IPS-15b (cell line): ENCODE measurements around the gene CDC42SE2.

ENCODE experiments used
- H3K27me3 ChIP-seq: one replicate; pipeline ENCODE4 v1.6.1; 2013; ENCODE audit warnings: low read length; ENCODE audit not compliant: control insufficient read depth, insufficient read depth
- H3K36me3 ChIP-seq: one replicate; pipeline ENCODE4 v1.6.1; 2013; ENCODE audit warnings: low read length; ENCODE audit not compliant: control insufficient read depth, insufficient read depth
- H3K4me1 ChIP-seq: one replicate; pipeline ENCODE4 v1.6.1; 2013; ENCODE audit warnings: mild to moderate bottlenecking, low read length; ENCODE audit not compliant: control insufficient read depth, insufficient read depth
- H3K4me3 ChIP-seq: one replicate; pipeline ENCODE4 v1.5.1; 2013; ENCODE audit warnings: low read depth, low read length
- H3K9ac ChIP-seq: one replicate; pipeline ENCODE4 v1.6.1; 2013; ENCODE audit warnings: low read depth, mild to moderate bottlenecking, low read length
- H3K9me3 ChIP-seq: one replicate; pipeline ENCODE4 v1.6.1; 2013; ENCODE audit warnings: mild to moderate bottlenecking, low read length; ENCODE audit not compliant: control insufficient read depth, insufficient read depth

Gene CDC42SE2

GRCh38 chr5:131361677-131362315 lies 97.9 kb downstream of the CDC42SE2 start:
- Histone ChIP-seq H3K9me3 (no peaks in the 10 kb centered on the region), H3K36me3 (peaks cover 4% of the 10 kb centered on the region), H3K9ac (no peak overlapping the region), H3K27me3 (no peaks in the 10 kb centered on the region), H3K4me1 (peaks cover 5% of the 10 kb centered on the region), H3K4me3 (no peak overlapping the region)

DNA sequence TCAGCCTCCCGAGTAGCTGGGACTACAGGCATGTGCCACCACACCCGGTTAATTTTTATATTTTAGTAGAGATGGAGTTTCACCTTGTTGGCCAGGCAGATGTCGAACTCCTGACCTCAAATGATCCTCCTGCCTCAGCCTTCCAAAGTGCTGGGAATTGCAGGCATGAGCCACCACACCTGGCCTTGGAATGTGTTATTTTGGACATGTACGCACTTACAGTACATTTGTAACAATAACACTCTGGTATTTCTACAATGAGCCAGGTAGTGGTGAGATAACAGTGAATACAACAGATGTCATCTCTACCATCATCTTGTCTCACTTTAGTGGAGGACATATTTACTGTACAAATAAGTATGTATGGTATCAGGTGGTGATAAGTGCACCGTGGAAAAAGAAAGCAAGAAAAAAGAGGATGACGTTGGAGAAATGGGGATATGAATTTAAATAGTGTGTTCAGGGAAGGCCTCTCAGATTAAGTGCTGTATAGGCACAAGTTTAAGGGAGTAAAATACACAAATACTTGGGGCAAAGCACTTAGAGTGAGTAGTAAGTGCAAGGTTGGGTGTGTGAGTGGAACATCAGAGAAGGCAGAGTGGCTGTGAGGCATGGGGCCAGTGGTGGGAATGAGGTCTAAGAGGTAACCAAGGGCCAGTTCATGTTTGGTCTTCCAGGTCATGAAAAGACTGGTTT lies 100.1 kb downstream of the CDC42SE2 start:
- Histone ChIP-seq H3K4me1 (peaks cover 5% of the 10 kb centered on the region), H3K4me3 (no peak overlapping the region), H3K36me3 (peaks cover 4% of the 10 kb centered on the region)

GRCh38 chr5:131364507-131365050 lies 100.7 kb downstream of the CDC42SE2 start:
- Histone ChIP-seq H3K36me3 (peaks cover under 1% of the 10 kb centered on the region), H3K4me3 (no peak overlapping the region), H3K27me3 (no peaks in the 10 kb centered on the region), H3K9ac (no peak overlapping the region), H3K9me3 (no peaks in the 10 kb centered on the region), H3K4me1 (peaks cover 5% of the 10 kb centered on the region)

More for the DNA sequence above, 100.1 kb downstream of the CDC42SE2 start:
- H3K27me3 ChIP-seq, result no peaks in the 10 kb centered on the region
- no peaks in the 10 kb centered on the region for H3K9me3 ChIP-seq
- H3K9ac ChIP-seq, result no peak overlapping the region

GRCh38 chr5:131366428-131366827 lies 102.6 kb downstream of the CDC42SE2 start:
- Histone ChIP-seq H3K9me3 (no peaks in the 10 kb centered on the region), H3K4me3 (no peak overlapping the region), H3K36me3 (no peaks in the 10 kb centered on the region), H3K4me1 (peaks cover 2% of the 10 kb centered on the region), H3K9ac (no peak overlapping the region), H3K27me3 (no peaks in the 10 kb centered on the region)

- H3K9me3 ChIP-seq, result no peaks in the 10 kb centered on the region
- H3K36me3 ChIP-seq, result no peaks in the 10 kb centered on the region
- H3K4me1 ChIP-seq, result no peaks in the 10 kb centered on the region
- no peak overlapping the region for H3K4me3 ChIP-seq
- no peaks in the 10 kb centered on the region for H3K27me3 ChIP-seq
- H3K9ac ChIP-seq, result no peak overlapping the region
These were observed 103.5 kb downstream of the CDC42SE2 start for GRCh38 chr5:131367219-131367860.

- Histone ChIP-seq H3K4me3 (no peak overlapping the region), H3K27me3 (no peaks in the 10 kb centered on the region), H3K36me3 (no peaks in the 10 kb centered on the region), H3K4me1 (no peaks in the 10 kb centered on the region), H3K9ac (no peak overlapping the region), H3K9me3 (no peaks in the 10 kb centered on the region)
These were observed 105.0 kb downstream of the CDC42SE2 start for GRCh38 chr5:131368866-131369265.

- H3K36me3 ChIP-seq, result no peaks in the 10 kb centered on the region
- H3K4me1 ChIP-seq, result no peaks in the 10 kb centered on the region
- no peak overlapping the region for H3K9ac ChIP-seq
- no peaks in the 10 kb centered on the region for H3K9me3 ChIP-seq
- no peak overlapping the region for H3K4me3 ChIP-seq
- H3K27me3 ChIP-seq, result no peaks in the 10 kb centered on the region
These were observed 105.7 kb downstream of the CDC42SE2 start for GRCh38 chr5:131369558-131369957.

- no peaks in the 10 kb centered on the region for H3K4me1 ChIP-seq
- H3K9me3 ChIP-seq, result no peaks in the 10 kb centered on the region
- H3K36me3 ChIP-seq, result no peaks in the 10 kb centered on the region
- H3K4me3 ChIP-seq, result no peak overlapping the region
- H3K27me3 ChIP-seq, result no peaks in the 10 kb centered on the region
- no peak overlapping the region for H3K9ac ChIP-seq
These were observed 108.0 kb downstream of the CDC42SE2 start for GRCh38 chr5:131371835-131372234.

DNA sequence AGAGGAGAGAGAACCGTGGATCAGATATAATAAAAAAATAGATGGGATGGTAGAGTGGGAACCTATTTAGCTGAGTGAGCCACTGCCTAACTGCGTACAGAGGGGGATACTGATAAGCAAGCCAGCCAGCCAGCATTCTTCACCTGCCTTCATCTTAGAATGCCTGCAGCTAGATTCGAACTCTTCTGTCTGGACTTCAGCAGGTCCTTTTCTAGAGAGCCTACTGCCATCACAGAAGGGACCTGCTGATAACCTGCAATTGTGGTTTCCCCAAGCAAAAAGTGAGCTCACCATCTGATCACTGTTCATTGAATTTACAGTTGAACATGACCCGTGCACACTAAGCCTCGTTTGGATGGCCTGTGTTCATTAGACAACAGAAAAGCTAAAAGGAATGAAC lies 109.4 kb downstream of the CDC42SE2 start:
- no peaks in the 10 kb centered on the region for H3K4me1 ChIP-seq
- no peaks in the 10 kb centered on the region for H3K9me3 ChIP-seq
- H3K36me3 ChIP-seq, result no peaks in the 10 kb centered on the region
- no peak overlapping the region for H3K9ac ChIP-seq
- no peaks in the 10 kb centered on the region for H3K27me3 ChIP-seq
- no peak overlapping the region for H3K4me3 ChIP-seq

GRCh38 chr5:131375351-131375750 lies 111.5 kb downstream of the CDC42SE2 start:
- Histone ChIP-seq H3K4me1 (no peaks in the 10 kb centered on the region), H3K27me3 (no peaks in the 10 kb centered on the region), H3K36me3 (no peaks in the 10 kb centered on the region), H3K4me3 (no peak overlapping the region), H3K9me3 (no peaks in the 10 kb centered on the region), H3K9ac (no peak overlapping the region)

DNA sequence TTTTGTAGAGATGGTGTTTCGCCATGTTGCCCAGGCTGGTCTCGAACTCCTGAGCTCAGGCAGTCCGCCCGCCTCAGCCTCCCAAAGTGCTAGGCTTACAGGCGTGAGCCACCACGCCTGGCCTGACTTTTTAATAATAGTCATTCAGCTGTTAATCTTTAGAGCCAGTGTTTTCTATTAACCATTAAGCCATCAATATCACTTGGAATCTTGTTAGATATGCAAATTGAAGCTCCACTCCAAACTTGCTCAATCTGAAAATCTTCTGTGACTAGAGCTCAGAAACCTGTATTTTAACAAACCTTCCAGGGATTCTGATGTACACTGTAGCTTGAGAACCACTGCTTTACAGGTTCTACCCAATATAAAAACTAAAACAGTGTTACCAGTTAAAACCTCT lies 113.5 kb downstream of the CDC42SE2 start:
- Histone ChIP-seq H3K4me1 (no peaks in the 10 kb centered on the region), H3K9ac (no peak overlapping the region), H3K9me3 (no peaks in the 10 kb centered on the region), H3K27me3 (no peaks in the 10 kb centered on the region), H3K36me3 (no peaks in the 10 kb centered on the region), H3K4me3 (no peak overlapping the region)
